IMR-90 (cell line): ENCODE data around the gene ABHD16A. TPM values are rescaled to one million over a fixed set of nuclear protein-coding genes. Genes with fewer than 3 reads are reported as not detected.
A peak's percentile ranks its signal among the peaks of the same experiment; 100 is the strongest.

Experiments used
- ATAC-seq: fragments of 200-7000 bp; cut with Tn5 transposase; 2 replicates; pipeline ENCODE4 v1.9.1; 2020; ENCODE audit warnings: low read depth, mild to moderate bottlenecking, moderate library complexity
- BruUV-seq: library from RNA; stranded (reverse); fragments of 400-500 nt; replicated peaks from 2 replicates; lab custom pipeline; 2021; lab: Mats Ljungman, UMichigan
- CTCF ChIA-PET: fragments of 300-600 bp; formaldehyde crosslinking; extraction: SDS; loops from one replicate; lab custom pipeline; 2021; ENCODE audit warnings: antibody characterized with exemption; lab: Yijun Ruan, JAX
- POLR2A ChIA-PET: fragments of 300-600 bp; sonication (Branson Sonifier 250); formaldehyde crosslinking; loops from one replicate; lab custom pipeline; 2022; ENCODE audit warnings: antibody characterized with exemption; ENCODE audit not compliant: unreplicated experiment; lab: Charles Lee
- DNase-seq: peaks from one replicate; pipeline ENCODE4 v3.0.0; 2013
- H2AFZ ChIP-seq: replicated peaks from 2 replicates; pipeline ENCODE3; 2013; ENCODE audit warnings: low read length, mild to moderate bottlenecking; ENCODE audit not compliant: poor library complexity
- H2AK5ac ChIP-seq: 2 replicates; pipeline ENCODE4 v1.6.1; 2013; ENCODE audit warnings: low read depth, low read length, inconsistent platforms
- H2AK9ac ChIP-seq: replicated peaks from 2 replicates; pipeline ENCODE3; 2013; ENCODE audit warnings: mild to moderate bottlenecking, low read depth, low read length, moderate library complexity; ENCODE audit not compliant: poor library complexity
- H2BK120ac ChIP-seq: 2 replicates; pipeline ENCODE4 v1.6.1; 2013; ENCODE audit warnings: low read depth, low read length, inconsistent platforms
- H2BK15ac ChIP-seq: 3 replicates; pipeline ENCODE4 v1.6.1; 2013; ENCODE audit warnings: low read depth, low read length, inconsistent platforms
- H2BK20ac ChIP-seq: 2 replicates; pipeline ENCODE4 v1.6.1; 2013; ENCODE audit warnings: low read depth, mild to moderate bottlenecking, inconsistent platforms, low read length, moderate library complexity
- H2BK5ac ChIP-seq: 2 replicates; pipeline ENCODE4 v1.6.1; 2013; ENCODE audit warnings: mild to moderate bottlenecking, low read depth, low read length, inconsistent platforms; ENCODE audit not compliant: poor library complexity, severe bottlenecking
- H3K14ac ChIP-seq: replicated peaks from 2 replicates; pipeline ENCODE4 v1.6.1; 2013; ENCODE audit warnings: low read depth, low read length, inconsistent platforms
- H3K18ac ChIP-seq: 2 replicates; pipeline ENCODE4 v1.6.1; 2013; ENCODE audit warnings: low read depth, low read length, control low read depth
- H3K23ac ChIP-seq: 2 replicates; pipeline ENCODE4 v1.6.1; 2013; ENCODE audit warnings: low read depth, low read length, inconsistent platforms
- H3K27ac ChIP-seq: 2 replicates; pipeline ENCODE4 v1.5.1; 2013; ENCODE audit warnings: mild to moderate bottlenecking, control low read depth, low read length; ENCODE audit not compliant: insufficient read depth
- H3K27me3 ChIP-seq: 2 replicates; pipeline ENCODE4 v1.6.1; 2013; ENCODE audit warnings: low read length; ENCODE audit not compliant: control insufficient read depth, insufficient read depth
- H3K36me3 ChIP-seq: 2 replicates; pipeline ENCODE4 v1.6.1; 2013; ENCODE audit warnings: low read length, mixed read lengths; ENCODE audit not compliant: control insufficient read depth, insufficient read depth
- H3K4ac ChIP-seq: 2 replicates; pipeline ENCODE4 v1.6.1; 2013; ENCODE audit warnings: low read depth, low read length, inconsistent platforms
- H3K4me1 ChIP-seq: 2 replicates; pipeline ENCODE4 v1.6.1; 2013; ENCODE audit warnings: low read length, mixed read lengths; ENCODE audit not compliant: control insufficient read depth, insufficient read depth
- H3K4me2 ChIP-seq: 2 replicates; pipeline ENCODE4 v1.6.1; 2013; ENCODE audit warnings: low read depth, mild to moderate bottlenecking, control low read depth, low read length, moderate library complexity
- H3K4me3 ChIP-seq: 2 replicates; pipeline ENCODE4 v1.5.1; 2013; ENCODE audit warnings: low read depth, mild to moderate bottlenecking, control low read depth, low read length, moderate library complexity; ENCODE audit not compliant: insufficient read depth
- H3K56ac ChIP-seq: 2 replicates; pipeline ENCODE4 v1.6.1; 2013; ENCODE audit warnings: low read length, inconsistent platforms; ENCODE audit not compliant: insufficient read depth; ENCODE audit errors: extremely low read depth
- H3K79me1 ChIP-seq, 2 experiments: 2 replicates each; pipeline ENCODE4 v1.6.1; 2013; ENCODE audit warnings: low read length in 2 of 2, inconsistent platforms in 1 of 2, low read depth in 1 of 2
- H3K9ac ChIP-seq: 2 replicates; pipeline ENCODE4 v1.6.1; 2013; ENCODE audit warnings: low read depth, low read length, control low read depth
- H3K9me1 ChIP-seq: 2 replicates; pipeline ENCODE4 v1.6.1; 2013; ENCODE audit warnings: low read length, inconsistent platforms; ENCODE audit not compliant: insufficient read depth
- H3K9me3 ChIP-seq: 2 replicates; pipeline ENCODE4 v1.6.1; 2013; ENCODE audit warnings: low read length; ENCODE audit not compliant: control insufficient read depth, insufficient read depth
- H4K20me1 ChIP-seq: 2 replicates; pipeline ENCODE4 v1.6.1; 2013; ENCODE audit warnings: low read length, inconsistent platforms; ENCODE audit not compliant: insufficient read depth
- H4K5ac ChIP-seq: 2 replicates; pipeline ENCODE4 v1.6.1; 2013; ENCODE audit warnings: mild to moderate bottlenecking, low read depth, low read length, control low read depth
- H4K8ac ChIP-seq, 2 experiments: 2 replicates each; pipeline ENCODE4 v1.6.1; 2013; ENCODE audit warnings: low read depth in 2 of 2, low read length in 2 of 2, control low read depth in 1 of 2, inconsistent platforms in 1 of 2
- H4K91ac ChIP-seq: 2 replicates; pipeline ENCODE4 v1.6.1; 2013; ENCODE audit warnings: low read depth, low read length, inconsistent platforms; ENCODE audit not compliant: insufficient read depth
- BHLHE40 ChIP-seq: fragments of 150-350 bp; IDR thresholded peaks from 2 replicates; pipeline ENCODE4 v1.6.1; 2016; ENCODE audit warnings: mild to moderate bottlenecking, low read depth, low read length
- CHD1 ChIP-seq: IDR thresholded peaks from 2 replicates; pipeline ENCODE4 v1.6.1; 2012; ENCODE audit warnings: low read depth, low read length, improper control_type of control experiment
- ELK1 ChIP-seq: fragments of 150-350 bp; IDR thresholded peaks from 2 replicates; pipeline ENCODE4 v1.6.1; 2016; ENCODE audit warnings: low read depth, mild to moderate bottlenecking, low read length, moderate library complexity, borderline replicate concordance
- MAFK ChIP-seq: IDR thresholded peaks from 2 replicates; pipeline ENCODE4 v1.6.1; 2012; ENCODE audit warnings: low read depth, low read length, improper control_type of control experiment
- MAZ ChIP-seq: IDR thresholded peaks from 2 replicates; pipeline ENCODE4 v1.6.1; 2012; ENCODE audit warnings: low read depth, mild to moderate bottlenecking, low read length, improper control_type of control experiment, moderate library complexity, borderline replicate concordance
- MXI1 ChIP-seq: IDR thresholded peaks from 2 replicates; pipeline ENCODE4 v1.6.1; 2012; ENCODE audit warnings: low read depth, mild to moderate bottlenecking, low read length, moderate library complexity, borderline replicate concordance
- POLR2A ChIP-seq: IDR thresholded peaks from 2 replicates; pipeline ENCODE4 v1.6.1; 2012; ENCODE audit warnings: mild to moderate bottlenecking, low read depth, low read length
- RAD21 ChIP-seq: IDR thresholded peaks from 2 replicates; pipeline ENCODE4 v1.6.1; 2012; ENCODE audit warnings: low read length, improper control_type of control experiment
- RCOR1 ChIP-seq: IDR thresholded peaks from 2 replicates; pipeline ENCODE4 v1.6.1; 2012; ENCODE audit warnings: mild to moderate bottlenecking, low read length, improper control_type of control experiment; ENCODE audit not compliant: insufficient replicate concordance
- RFX5 ChIP-seq: IDR thresholded peaks from 2 replicates; pipeline ENCODE4 v1.8.0; 2012; ENCODE audit warnings: low read depth, mild to moderate bottlenecking, low read length, moderate library complexity
- SMC3 ChIP-seq: fragments of 150-350 bp; IDR thresholded peaks from 2 replicates; pipeline ENCODE4 v1.6.1; 2016; ENCODE audit warnings: low read depth, mild to moderate bottlenecking, antibody characterized with exemption, low read length, moderate library complexity
- WGBS, 2 experiments: methylation state at CpG; one replicate each; pipeline versions ENCODE4 v1.1.5 to v1.1.7; 2013; ENCODE audit warnings: missing lambda C conversion rate in 2 of 2; ENCODE audit not compliant: insufficient read length in 1 of 2; ENCODE audit errors: extremely low coverage in 2 of 2; 5-methylcytosine and 5-hydroxymethylcytosine counted together
- dilution Hi-C: fragments of 300-500 bp; cut with HindIII; formaldehyde crosslinking; loops from one replicate; pipeline ENCODE4 v1.14.3; 2018; ENCODE audit warnings: low sequenced_read_pairs; ENCODE audit not compliant: unreplicated experiment
- in situ Hi-C: fragments of 300-500 bp; cut with MboI; formaldehyde crosslinking; loops from 3 replicates; pipeline ENCODE4 v1.14.3; 2019; ENCODE audit warnings: low sequenced_read_pairs, inconsistent platforms, mixed read lengths
- intact Hi-C: fragments of 100-400 bp; cut with micrococcal nuclease; formaldehyde crosslinking; loops from 2 replicates; pipeline ENCODE4 v1.10.0; 2022
- polyA plus RNA-seq, 3 experiments: library from polyadenylated mRNA; depleted of rRNA; stranded (reverse); fragments of >200 nt; gene quantifications; 2 replicates each; pipeline ENCODE4 v1.2.3, GENCODE V29; 2012; ENCODE audit warnings: low replicate concordance in 1 of 3
- total RNA-seq: library from RNA; depleted of rRNA; stranded (reverse); fragments of >200 nt; gene quantifications from 2 replicates; pipeline ENCODE4 v1.2.3, GENCODE V29; 2012
- TF ChIP-seq, protein P1 (sequence below): conservative IDR thresholded peaks from 2 replicates; pipeline ENCODE4 v1.5.1; 2012; ENCODE audit warnings: mild to moderate bottlenecking, low read depth, low read length, improper control_type of control experiment

Gene ABHD16A
- total and polyA plus RNA-seq, 2 of the 4 experiments (the other 2 are of a cell fraction) = 31.5 to 35.1 TPM

- Histone ChIP-seq H4K5ac (peak overlapping the region; percentile 13), H2AK5ac (peak overlapping the region; percentile 6), H3K56ac (peak overlapping the region; percentile 77), H3K36me3 (peaks cover 12% of the 10 kb centered on the region), H3K27me3 (no peaks in the 10 kb centered on the region), H2BK120ac (no peak overlapping the region; the same call in 1 of the 2 replicates), H2AK9ac (peak overlapping the region; percentile 88), H3K79me1 (peaks cover 21 to 41% of the 10 kb centered on the region in 2 experiments), H2BK15ac (no peak overlapping the region), H4K20me1 (0 out of 2 replicates have a peak, but pooled peaks cover 11% of the 10 kb centered on the region), H3K4ac (peak overlapping the region; percentile 70), H3K18ac (peak overlapping the region; percentile 34), H3K9ac (peak overlapping the region; percentile 77), H3K23ac (peak overlapping the region; percentile 78), H3K14ac (peak overlapping the region; percentile 88), H2AFZ (peak overlapping the region; percentile 92), H3K9me1 (peaks cover 10% of the 10 kb centered on the region), H2BK5ac (peak overlapping the region; percentile 79), H3K4me1 (peaks cover 6% of the 10 kb centered on the region), H4K8ac (peak overlapping the region; percentile 43 to 70; a peak in 3 of 4 replicates), H4K91ac (peak overlapping the region; percentile 65), H2BK20ac (no peak overlapping the region), H3K4me3 (peak overlapping the region; percentile 67), H3K27ac (peak overlapping the region; percentile 82), H3K4me2 (peak overlapping the region; percentile 97), H3K9me3 (no peaks in the 10 kb centered on the region)
- intact Hi-C loops = loop anchor here (2.0 kb wide), 2 partner anchors 28 to 128 kb away; no protein-coding TSS in a partner anchor
- CTCF ChIA-PET = interaction anchor here (1.1 to 1.3 kb wide), 2 partner anchors 13 to 89 kb away, joined by 3 read pairs; no protein-coding TSS in a partner anchor
- ATAC-seq (peak; percentile 16), DNase-seq (no peak)
- dilution Hi-C loops = no loop called here
- BruUV-seq = TSS peak; percentile 87
- POLR2A ChIA-PET = interaction anchor here (0.9 to 1.2 kb wide), 2 partner anchors 28 to 42 kb away, joined by 3 read pairs; partner anchors contain the start of gene C6orf47
- TF ChIP-seq RCOR1 = no peak
- no peak for TF ChIP-seq ELK1
- TF ChIP-seq MAFK = no peak
- no peak for TF ChIP-seq BHLHE40
- TF ChIP-seq MAZ = no peak
- TF ChIP-seq, protein P1, sequence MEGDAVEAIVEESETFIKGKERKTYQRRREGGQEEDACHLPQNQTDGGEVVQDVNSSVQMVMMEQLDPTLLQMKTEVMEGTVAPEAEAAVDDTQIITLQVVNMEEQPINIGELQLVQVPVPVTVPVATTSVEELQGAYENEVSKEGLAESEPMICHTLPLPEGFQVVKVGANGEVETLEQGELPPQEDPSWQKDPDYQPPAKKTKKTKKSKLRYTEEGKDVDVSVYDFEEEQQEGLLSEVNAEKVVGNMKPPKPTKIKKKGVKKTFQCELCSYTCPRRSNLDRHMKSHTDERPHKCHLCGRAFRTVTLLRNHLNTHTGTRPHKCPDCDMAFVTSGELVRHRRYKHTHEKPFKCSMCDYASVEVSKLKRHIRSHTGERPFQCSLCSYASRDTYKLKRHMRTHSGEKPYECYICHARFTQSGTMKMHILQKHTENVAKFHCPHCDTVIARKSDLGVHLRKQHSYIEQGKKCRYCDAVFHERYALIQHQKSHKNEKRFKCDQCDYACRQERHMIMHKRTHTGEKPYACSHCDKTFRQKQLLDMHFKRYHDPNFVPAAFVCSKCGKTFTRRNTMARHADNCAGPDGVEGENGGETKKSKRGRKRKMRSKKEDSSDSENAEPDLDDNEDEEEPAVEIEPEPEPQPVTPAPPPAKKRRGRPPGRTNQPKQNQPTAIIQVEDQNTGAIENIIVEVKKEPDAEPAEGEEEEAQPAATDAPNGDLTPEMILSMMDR = no peak
- no peak for TF ChIP-seq RFX5
- TF ChIP-seq POLR2A = no peak
- TF ChIP-seq RAD21 = no peak; the same call in 1 of the 2 replicates
- TF ChIP-seq SMC3 = no peak
- TF ChIP-seq CHD1 = no peak
- no peak for TF ChIP-seq MXI1
- 0% methylated on average over 1 of the region's 10 CpGs; no CpG with 5 or more reads in 1 of the 2 experiments for WGBS, 2 experiments
- in situ Hi-C loops = no loop called here
Measured at GRCh38 chr6:31702405-31702818, 712 bp downstream of the ABHD16A start.
